Measurements from ENCODE around the gene VAMP7. TPM values are rescaled to one million over a fixed set of nuclear protein-coding genes. Genes with fewer than 3 reads are reported as not detected.

The VAMP7 gene
- total RNA-seq, 4 donors from 2014 or later: 16.5 to 44.5 (median 23.6) TPM

- no peaks in the 10 kb centered on the region for H3K27me3 ChIP-seq
- TF ChIP-seq POLR2A (IDR thresholded peaks at IDR 0.05): no peak
- TF ChIP-seq CTCF (IDR thresholded peaks at IDR 0.05): no peak
- DNase-seq: no peak
- no peaks in the 10 kb centered on the region for H3K36me3 ChIP-seq
- no peaks in the 10 kb centered on the region for H3K4me1 ChIP-seq
- no peak overlapping the region for H3K4me3 ChIP-seq
- H3K9me3 ChIP-seq: no peaks in the 10 kb centered on the region
- H3K27ac ChIP-seq: no peak overlapping the region
These were observed 73.6 kb downstream of the VAMP7 start for GRCh38 chrX:155954793-155955192.

DNA sequence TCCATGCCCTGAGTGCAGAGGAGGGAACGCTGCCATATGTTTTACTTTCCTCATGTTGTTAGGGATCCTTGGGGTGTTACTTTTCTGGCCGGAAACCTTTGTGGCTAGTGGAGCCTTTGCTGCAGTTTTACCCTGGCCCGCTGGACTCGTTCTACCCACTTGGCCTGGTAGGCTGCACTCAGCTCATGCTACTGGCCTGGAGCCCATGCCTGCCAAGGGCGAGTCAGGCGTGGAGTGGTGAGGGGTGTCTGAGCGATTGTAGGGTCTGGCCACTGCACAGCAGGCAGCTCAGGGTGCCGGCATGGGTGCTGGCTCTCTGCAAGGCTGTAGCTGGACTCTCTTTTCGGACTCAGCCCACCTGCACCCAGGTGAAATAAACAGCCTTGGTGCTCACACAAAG, 75.0 kb downstream of the VAMP7 start:
- DNase-seq: no peak
- no peaks in the 10 kb centered on the region for H3K4me1 ChIP-seq
- H3K4me3 ChIP-seq: no peak overlapping the region
- TF ChIP-seq CTCF (IDR thresholded peaks at IDR 0.05) (no peak), POLR2A (IDR thresholded peaks at IDR 0.05) (no peak)
- H3K36me3 ChIP-seq: no peaks in the 10 kb centered on the region
- H3K27ac ChIP-seq: no peak overlapping the region
- H3K27me3 ChIP-seq: no peaks in the 10 kb centered on the region
- H3K9me3 ChIP-seq: no peaks in the 10 kb centered on the region

- no peak overlapping the region for H3K27ac ChIP-seq
- H3K4me1 ChIP-seq: no peaks in the 10 kb centered on the region
- H3K36me3 ChIP-seq: no peaks in the 10 kb centered on the region
- no peak for DNase-seq
- no peak overlapping the region for H3K4me3 ChIP-seq
- no peak for TF ChIP-seq POLR2A (IDR thresholded peaks at IDR 0.05)
- no peak for TF ChIP-seq CTCF (IDR thresholded peaks at IDR 0.05)
- H3K9me3 ChIP-seq: no peaks in the 10 kb centered on the region
- H3K27me3 ChIP-seq: no peaks in the 10 kb centered on the region
These were observed 75.5 kb downstream of the VAMP7 start for GRCh38 chrX:155956649-155957048.

DNA sequence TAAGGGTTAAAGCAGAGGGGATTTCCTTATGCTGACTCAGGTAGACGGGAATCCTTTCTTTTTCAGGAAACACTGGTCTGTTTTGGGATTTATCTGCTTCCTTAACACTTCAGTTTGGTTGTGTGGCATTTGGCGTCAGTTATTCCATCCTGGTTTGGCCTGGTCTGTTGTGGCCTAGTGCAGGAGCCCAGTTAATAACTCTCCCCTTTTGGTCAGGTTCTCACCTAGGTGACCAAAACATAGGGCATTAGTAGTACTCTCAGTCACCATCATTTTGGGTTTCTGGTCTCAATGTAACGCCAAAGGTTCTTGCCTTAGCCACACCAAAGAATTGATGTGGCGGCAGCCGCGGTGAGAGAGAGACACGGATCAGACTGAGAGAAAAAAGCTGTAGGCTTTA, 76.7 kb downstream of the VAMP7 start:
- TF ChIP-seq POLR2A (IDR thresholded peaks at IDR 0.05) (no peak), CTCF (IDR thresholded peaks at IDR 0.05) (no peak)
- DNase-seq: no peak
- no peaks in the 10 kb centered on the region for H3K27me3 ChIP-seq

GRCh38 chrX:155959018-155959587, 78.0 kb downstream of the VAMP7 start:
- H3K27me3 ChIP-seq: no peaks in the 10 kb centered on the region
- TF ChIP-seq POLR2A (IDR thresholded peaks at IDR 0.05) (no peak), CTCF (IDR thresholded peaks at IDR 0.05) (no peak)
- H3K4me3 ChIP-seq: no peak overlapping the region
- H3K9me3 ChIP-seq: peaks cover 0 to 6% (median 0%) of the 10 kb centered on the region in 4 donors
- no peaks in the 10 kb centered on the region for H3K4me1 ChIP-seq
- no peak overlapping the region for H3K27ac ChIP-seq
- no peaks in the 10 kb centered on the region for H3K36me3 ChIP-seq
- DNase-seq: no peak

More for the DNA sequence above, 76.7 kb downstream of the VAMP7 start:
- no peaks in the 10 kb centered on the region for H3K36me3 ChIP-seq
- H3K27ac ChIP-seq: no peak overlapping the region
- no peaks in the 10 kb centered on the region for H3K4me1 ChIP-seq
- H3K9me3 ChIP-seq: no peaks in the 10 kb centered on the region
- no peak overlapping the region for H3K4me3 ChIP-seq

- peaks cover 0 to 8% (median 0%) of the 10 kb centered on the region in 4 donors for H3K9me3 ChIP-seq
- H3K36me3 ChIP-seq: no peaks in the 10 kb centered on the region
- TF ChIP-seq CTCF (IDR thresholded peaks at IDR 0.05): no peak
- no peak for TF ChIP-seq POLR2A (IDR thresholded peaks at IDR 0.05)
- no peak for DNase-seq
- H3K27ac ChIP-seq: no peak overlapping the region
- H3K27me3 ChIP-seq: no peaks in the 10 kb centered on the region
- H3K4me1 ChIP-seq: peaks cover 0 to 3% (median 0%) of the 10 kb centered on the region in 4 donors
- H3K4me3 ChIP-seq: no peak overlapping the region
These were observed 81.8 kb downstream of the VAMP7 start for GRCh38 chrX:155962906-155963305.

Data from Peyer's patch (tissue), 4 donors.